ENCODE results near the gene TCF12. TPM values are rescaled to one million over a fixed set of nuclear protein-coding genes. Genes with fewer than 3 reads are reported as not detected.

TCF12 gene
- total and polyA plus RNA-seq, 2 donors (not counting 3 experiments of a cell fraction or from before 2014, with no cell fraction given): 72.1 to 133 TPM

- dilution Hi-C loops (cut with MboI; ENCODE audit: extremely low pct_ligation_motif_present, low sequenced_read_pairs): no loop called here
- ChIA-PET POLR2A (no interaction called here), CTCF (interaction anchor here (1.3 kb wide), 1 partner anchor 76 kb away, joined by 3 read pairs; no protein-coding TSS in a partner anchor)
- peaks cover 15% of the 10 kb centered on the region for H3K4me1 ChIP-seq (ENCODE audit: control insufficient read depth, extremely low read depth, insufficient read depth, low read length)
- H3K36me3 ChIP-seq (ENCODE audit: control insufficient read depth in 2 of 2, extremely low read depth in 1 of 2, insufficient read depth in 2 of 2, low read length in 2 of 2): peaks cover 6% of the 10 kb centered on the region in 2 experiments
- no peak overlapping the region for H3K4me3 ChIP-seq (replicated peaks in 1 of 3; ENCODE audit: insufficient read depth in 1 of 3, low read depth in 1 of 3, low read length in 3 of 3)
- no peak overlapping the region for H3K27ac ChIP-seq (ENCODE audit: insufficient read depth, low read depth, low read length)
- no peak overlapping the region for H3K4me2 ChIP-seq (ENCODE audit: insufficient read depth, low read length)
- no peaks in the 10 kb centered on the region for H3K9me1 ChIP-seq (replicated peaks; ENCODE audit: control insufficient read depth, extremely low read depth, insufficient read depth, low read length)
- H3K9ac ChIP-seq (replicated peaks; ENCODE audit: extremely low read depth, insufficient read depth, low read length): no peak overlapping the region
- H4K20me1 ChIP-seq (replicated peaks; ENCODE audit: control insufficient read depth, extremely low read depth, insufficient read depth, low read length): peaks cover 26% of the 10 kb centered on the region
- H3K9me3 ChIP-seq (replicated peaks; ENCODE audit: control insufficient read depth, insufficient read depth, low read length): no peaks in the 10 kb centered on the region
- no TSS peak for BruUV-seq (replicated peaks)
- no peak for FAIRE-seq
- peaks cover 98% of the 10 kb centered on the region for H3K79me2 ChIP-seq (ENCODE audit: control insufficient read depth, insufficient read depth, low read length)
- intact Hi-C loops (cut with micrococcal nuclease): no loop called here
- no peaks in the 10 kb centered on the region for H3K27me3 ChIP-seq (ENCODE audit: control insufficient read depth in 2 of 2, insufficient read depth in 2 of 2, low read length in 2 of 2)
- no peak overlapping the region for H2AFZ ChIP-seq (ENCODE audit: low read depth, low read length)
- TF ChIP-seq GATA2 (IDR thresholded peaks at IDR 0.05; ENCODE audit: insufficient read depth, insufficient read length, low read depth, low read length): no peak
- TF ChIP-seq MYC (IDR thresholded peaks at IDR 0.05; ENCODE audit: low read depth, low read length): no peak
- TF ChIP-seq POLR2AphosphoS5 (IDR thresholded peaks at IDR 0.05; ENCODE audit: insufficient read depth, low read depth, low read length): no peak
- no peak for TF ChIP-seq MAX (IDR thresholded peaks at IDR 0.05; ENCODE audit: insufficient read depth, insufficient read length)
- TF ChIP-seq EZH2 (IDR thresholded peaks at IDR 0.05; ENCODE audit: borderline replicate concordance, low read depth, low read length, severe bottlenecking): no peak
- no peak for TF ChIP-seq FOS (IDR thresholded peaks at IDR 0.05; ENCODE audit: borderline replicate concordance, insufficient read depth, low read length)
- TF ChIP-seq POLR2A (IDR thresholded peaks at IDR 0.05; ENCODE audit: low read depth, low read length): no peak
- no peak for TF ChIP-seq CTCF (IDR thresholded peaks at IDR 0.05; ENCODE audit: extremely low read depth in 1 of 2, insufficient read depth in 1 of 2, low read depth in 1 of 2, low read length in 2 of 2)
- no peak for TF ChIP-seq JUN (IDR thresholded peaks at IDR 0.05; ENCODE audit: borderline replicate concordance, insufficient read depth, insufficient read length, low read depth)
- DNase-seq (ENCODE audit: low read depth, low spot score): no peak
Measured at GRCh38 chr15:56930669-56931313, 12.3 kb downstream of the TCF12 start.
